ENCODE measurements around the gene BID. TPM values are rescaled to one million over a fixed set of nuclear protein-coding genes. Genes with fewer than 3 reads are reported as not detected.
"Not testable (repeated sequence)": the region's sequence is repeated elsewhere in the genome, so short reads cannot be mapped to it uniquely, and the experiment has no call there.

Gene BID
- total RNA-seq, 8 experiments from 2014 or later: 9.1 to 40.2 (median 16.9) TPM

- Histone ChIP-seq H3K27ac (no peak overlapping the region), H3K4me3 (no peak overlapping the region), H3K4me1 (replicated peaks in 1 of 2) (peaks cover 17 to 19% of the 10 kb centered on the region in 2 donors)
- in situ Hi-C loops (cut with MboI; ENCODE audit: low pct_unique_long_range_greater_than_20kb in 2 of 9, low sequenced_read_pairs in 9 of 9, unreplicated experiment in 9 of 9): no loop called here
- 40 to 100% (median 90%) methylated on average over 1 to 2 of the region's 9 CpGs; no CpG with 5 or more reads in 7 of the 10 experiments for WGBS, 10 experiments
- no peak for ATAC-seq (replicated peaks in 6 of 8)
These were observed 4.6 kb downstream of the BID start for GRCh38 chr22:17769716-17770082.

GRCh38 chr22:17769013-17769715 is 5.1 kb downstream of the BID start:
- no peak for ATAC-seq (replicated peaks in 6 of 8)
- H3K4me3 ChIP-seq: no peak overlapping the region
- in situ Hi-C loops (cut with MboI; ENCODE audit: low pct_unique_long_range_greater_than_20kb in 2 of 9, low sequenced_read_pairs in 9 of 9, unreplicated experiment in 9 of 9): no loop called here
- H3K4me1 ChIP-seq (replicated peaks in 1 of 2): peaks cover 16 to 17% of the 10 kb centered on the region in 2 donors
- 82 to 100% (median 86%) methylated on average over 3 to 7 of the region's 14 CpGs; no CpG with 5 or more reads in 3 of the 10 experiments for WGBS, 10 experiments
- no peak overlapping the region for H3K27ac ChIP-seq

- no peak for ATAC-seq (replicated peaks in 6 of 8)
- 87 to 100% (median 98%) methylated on average over 1 to 14 of the region's 14 CpGs for WGBS, 10 experiments
- in situ Hi-C loops (cut with MboI; ENCODE audit: low pct_unique_long_range_greater_than_20kb in 2 of 9, low sequenced_read_pairs in 9 of 9, unreplicated experiment in 9 of 9): no loop called here
These were observed 6.8 kb downstream of the BID start for GRCh38 chr22:17767233-17768065.

GRCh38 chr22:17764852-17765251 is 9.4 kb downstream of the BID start:
- WGBS, 10 experiments: 54 to 100% (median 82%) methylated on average over 1 to 5 of the region's 5 CpGs; no CpG with 5 or more reads in 4 of the 10 experiments
- ATAC-seq (replicated peaks in 6 of 8); H3K4me1 ChIP-seq (replicated peaks in 1 of 2): not testable (repeated sequence)

More at GRCh38 chr22:17767233-17768065, 6.8 kb downstream of the BID start:
- Histone ChIP-seq H3K4me3 (no peak overlapping the region), H3K27ac (no peak overlapping the region), H3K4me1 (replicated peaks in 1 of 2) (peaks cover 5 to 6% of the 10 kb centered on the region in 2 donors)

GRCh38 chr22:17764036-17764435 is 10.2 kb downstream of the BID start:
- peak in 2 of 8 experiments; percentile 27 to 29 for ATAC-seq (replicated peaks in 6 of 8)
- Histone ChIP-seq H3K4me1 (replicated peaks in 1 of 2) (peaks cover 0 to 6% of the 10 kb centered on the region in 2 donors), H3K27ac (no peak overlapping the region), H3K4me3 (no peak overlapping the region)
- in situ Hi-C loops (cut with MboI; ENCODE audit: low pct_unique_long_range_greater_than_20kb in 2 of 9, low sequenced_read_pairs in 9 of 9, unreplicated experiment in 9 of 9): no loop called here
- 64 to 100% (median 87%) methylated on average over 1 to 4 of the region's 5 CpGs; no CpG with 5 or more reads in 1 of the 10 experiments for WGBS, 10 experiments

More at GRCh38 chr22:17764852-17765251, 9.4 kb downstream of the BID start:
- in situ Hi-C loops (cut with MboI; ENCODE audit: low pct_unique_long_range_greater_than_20kb in 2 of 9, low sequenced_read_pairs in 9 of 9, unreplicated experiment in 9 of 9); H3K27ac ChIP-seq; H3K4me3 ChIP-seq: not testable (repeated sequence)

GRCh38 chr22:17763442-17763841 is 10.8 kb downstream of the BID start:
- ATAC-seq (replicated peaks in 6 of 8); H3K27ac ChIP-seq; in situ Hi-C loops (cut with MboI; ENCODE audit: low pct_unique_long_range_greater_than_20kb in 2 of 9, low sequenced_read_pairs in 9 of 9, unreplicated experiment in 9 of 9); H3K4me3 ChIP-seq; H3K4me1 ChIP-seq (replicated peaks in 1 of 2): not testable (repeated sequence)
- 67 to 100% (median 91%) methylated on average over 1 to 9 of the region's 10 CpGs for WGBS, 10 experiments

GRCh38 chr22:17761138-17761488 is 13.2 kb downstream of the BID start:
- ATAC-seq (replicated peaks in 6 of 8): no peak
- H3K4me3 ChIP-seq: no peak overlapping the region
- H3K4me1 ChIP-seq (replicated peaks in 1 of 2): peaks cover 0 to 6% of the 10 kb centered on the region in 2 donors
- WGBS, 10 experiments: 52 to 92% (median 67%) methylated on average over 1 to 3 of the region's 4 CpGs; no CpG with 5 or more reads in 5 of the 10 experiments
- in situ Hi-C loops (cut with MboI; ENCODE audit: low pct_unique_long_range_greater_than_20kb in 2 of 9, low sequenced_read_pairs in 9 of 9, unreplicated experiment in 9 of 9): no loop called here
- no peak overlapping the region for H3K27ac ChIP-seq

- 70 to 100% (median 88%) methylated on average over 1 to 5 of the region's 14 CpGs; no CpG with 5 or more reads in 2 of the 10 experiments for WGBS, 10 experiments
- Histone ChIP-seq H3K27ac (no peak overlapping the region), H3K4me1 (replicated peaks in 1 of 2) (no peaks in the 10 kb centered on the region), H3K4me3 (no peak overlapping the region)
- in situ Hi-C loops (cut with MboI; ENCODE audit: low pct_unique_long_range_greater_than_20kb in 2 of 9, low sequenced_read_pairs in 9 of 9, unreplicated experiment in 9 of 9): no loop called here
- peak in 4 of 8 experiments; percentile 13 to 57 (median 34) for ATAC-seq (replicated peaks in 6 of 8)
These were observed 19.9 kb downstream of the BID start for GRCh38 chr22:17754233-17754925.

GRCh38 chr22:17753401-17753989 is 20.8 kb downstream of the BID start:
- in situ Hi-C loops (cut with MboI; ENCODE audit: low pct_unique_long_range_greater_than_20kb in 2 of 9, low sequenced_read_pairs in 9 of 9, unreplicated experiment in 9 of 9): no loop called here
- 0 to 95% (median 38%) methylated on average over 1 to 4 of the region's 13 CpGs; no CpG with 5 or more reads in 4 of the 10 experiments for WGBS, 10 experiments
- ATAC-seq (replicated peaks in 6 of 8): peak in 3 of 8 experiments; percentile 91 to 98 (median 97)

GRCh38 chr22:17751596-17751995 is 22.7 kb downstream of the BID start:
- no peak overlapping the region for H3K27ac ChIP-seq
- 85 to 100% (median 100%) methylated on average over 1 to 4 of the region's 6 CpGs; no CpG with 5 or more reads in 6 of the 10 experiments for WGBS, 10 experiments
- H3K4me1 ChIP-seq (replicated peaks in 1 of 2): no peaks in the 10 kb centered on the region
- no peak overlapping the region for H3K4me3 ChIP-seq
- ATAC-seq (replicated peaks in 6 of 8): no peak
- in situ Hi-C loops (cut with MboI; ENCODE audit: low pct_unique_long_range_greater_than_20kb in 2 of 9, low sequenced_read_pairs in 9 of 9, unreplicated experiment in 9 of 9): no loop called here

More at GRCh38 chr22:17753401-17753989, 20.8 kb downstream of the BID start:
- no peak overlapping the region for H3K4me3 ChIP-seq
- H3K4me1 ChIP-seq (replicated peaks in 1 of 2): no peaks in the 10 kb centered on the region
- no peak overlapping the region for H3K27ac ChIP-seq

- in situ Hi-C loops (cut with MboI; ENCODE audit: low pct_unique_long_range_greater_than_20kb in 2 of 9, low sequenced_read_pairs in 9 of 9, unreplicated experiment in 9 of 9): loop anchor here in 1 of 9 experiments (25.0 kb wide), 1 partner anchor 88 kb away; no protein-coding TSS in a partner anchor
- no peak for ATAC-seq (replicated peaks in 6 of 8)
- H3K4me3 ChIP-seq: no peak overlapping the region
These were observed 24.5 kb downstream of the BID start for GRCh38 chr22:17749605-17750395.

More at GRCh38 chr22:17749605-17750395, 24.5 kb downstream of the BID start:
- H3K4me1 ChIP-seq (replicated peaks in 1 of 2): no peaks in the 10 kb centered on the region
- no peak overlapping the region for H3K27ac ChIP-seq
- WGBS, 10 experiments: 20 to 100% (median 88%) methylated on average over 1 to 14 of the region's 35 CpGs; no CpG with 5 or more reads in 3 of the 10 experiments
